Measurements from ENCODE around the gene B4GALT6. TPM values are rescaled to one million over a fixed set of nuclear protein-coding genes. Genes with fewer than 3 reads are reported as not detected.

The B4GALT6 gene
- total and polyA plus RNA-seq, 2 of the 8 experiments (the other 6 are each of a cell fraction or from before 2014, with no cell fraction given), result 6.3 to 41.5 TPM

- no peaks in the 10 kb centered on the region for H3K23me2 ChIP-seq (ENCODE audit: low read depth, low read length)
- H2BK5ac ChIP-seq (ENCODE audit: low read depth, low read length), result no peak overlapping the region
- no peak overlapping the region for H3K14ac ChIP-seq (ENCODE audit: insufficient read length)
- H4K5ac ChIP-seq (ENCODE audit: insufficient read length, low read depth, low read length), result no peak overlapping the region
- H2BK20ac ChIP-seq (ENCODE audit: low read length), result no peak overlapping the region
- H3K79me2 ChIP-seq (ENCODE audit: control insufficient read depth in 1 of 2, insufficient read depth in 2 of 2, low read length in 2 of 2), result 0 out of 4 replicates have a peak, but pooled peaks cover 0 to 6% of the 10 kb centered on the region in 2 experiments
- POLR2A ChIA-PET (ENCODE audit: partially characterized antibody), result no interaction called here
- no peak overlapping the region for H3K4me2 ChIP-seq (ENCODE audit: insufficient read depth in 1 of 2, low read depth in 2 of 2, low read length in 2 of 2)
- CTCF ChIA-PET (ENCODE audit: partially characterized antibody), result interaction anchor here (0.9 to 2.9 kb wide), 4 partner anchors 17 to 74 kb away, joined by 3 to 16 read pairs (median 6); no protein-coding TSS in a partner anchor
- no peak overlapping the region for H3K56ac ChIP-seq (replicated peaks; ENCODE audit: insufficient read length, low read depth, low read length)
- no peak overlapping the region for H3K9ac ChIP-seq (replicated peaks in 1 of 4; ENCODE audit: extremely low read depth in 1 of 4, low read depth in 3 of 4, low read length in 3 of 4)
- H2AFZ ChIP-seq (ENCODE audit: low read length), result no peak overlapping the region
- no peak overlapping the region for H3K23ac ChIP-seq (ENCODE audit: insufficient read length)
- H4K91ac ChIP-seq (replicated peaks; ENCODE audit: insufficient read length, low read length), result no peak overlapping the region
- WGBS, 2 experiments (ENCODE audit: extremely low coverage in 1 of 2, insufficient coverage in 1 of 2, insufficient read length in 1 of 2, insufficient replicate concordance in 2 of 2, low coverage in 1 of 2, low lambda C conversion rate in 2 of 2, missing lambda C conversion rate in 1 of 2), result 87% methylated on average over 2 of the region's 2 CpGs; no CpG with 5 or more reads in 1 of the 2 experiments
- H3K4me1 ChIP-seq (replicated peaks in 1 of 4; ENCODE audit: control insufficient read depth in 3 of 4, insufficient read depth in 4 of 4, low read length in 3 of 4), result peaks cover 0 to 15% (median 3%) of the 10 kb centered on the region in 4 experiments; a peak in 4 of 7 replicates
- H3K4me3 ChIP-seq (ENCODE audit: extremely low read depth in 1 of 4, insufficient read depth in 2 of 4, low read depth in 3 of 4, low read length in 4 of 4), result no peak overlapping the region
- H2AK5ac ChIP-seq (ENCODE audit: low read depth, low read length), result no peak overlapping the region
- FAIRE-seq (no peak), DNase-seq (ENCODE audit: low read depth in 1 of 2, low spot score in 2 of 2) (no peak)
- H3K36me3 ChIP-seq (ENCODE audit: control insufficient read depth in 2 of 4, insufficient read depth in 4 of 4, low read length in 3 of 4), result no peaks in the 10 kb centered on the region; a peak in 1 of 8 replicates
- no peak overlapping the region for H4K8ac ChIP-seq (ENCODE audit: extremely low read depth, insufficient read depth, low read length)
- no peaks in the 10 kb centered on the region for H3K27me3 ChIP-seq (replicated peaks in 1 of 4; ENCODE audit: control insufficient read depth in 3 of 4, extremely low read depth in 1 of 4, insufficient read depth in 3 of 4, low read length in 3 of 4)
- H3K9me3 ChIP-seq (ENCODE audit: insufficient read depth in 2 of 2, low read depth in 1 of 2, low read length in 1 of 2), result no peaks in the 10 kb centered on the region
- H3K79me1 ChIP-seq (ENCODE audit: low read depth, low read length), result peaks cover 4% of the 10 kb centered on the region
- H3K4ac ChIP-seq (replicated peaks; ENCODE audit: insufficient read length, low read depth, low read length), result no peak overlapping the region
- no peak overlapping the region for H3K27ac ChIP-seq (ENCODE audit: low read depth, low read length)
- no peak overlapping the region for H3K18ac ChIP-seq (ENCODE audit: extremely low read depth, low read length)
- no peak overlapping the region for H2BK15ac ChIP-seq (ENCODE audit: low read length)
- no peak overlapping the region for H2BK12ac ChIP-seq (ENCODE audit: low read depth, low read length)
- no peak for TF ChIP-seq ASH2L (IDR thresholded peaks at IDR 0.05; ENCODE audit: low read length)
- TF ChIP-seq ATF3 (IDR thresholded peaks at IDR 0.05; ENCODE audit: insufficient read depth, low read depth, low read length), result no peak
- TF ChIP-seq CBX8 (IDR thresholded peaks at IDR 0.05; ENCODE audit: borderline replicate concordance, low read depth, low read length), result no peak
- TF ChIP-seq EGR1 (IDR thresholded peaks at IDR 0.05; ENCODE audit: borderline replicate concordance, low read depth, low read length), result no peak
- TF ChIP-seq TCF12 (IDR thresholded peaks at IDR 0.05; ENCODE audit: low read depth, low read length), result no peak
- peaks cover 0 to 2% of the 10 kb centered on the region in 2 experiments for H4K20me1 ChIP-seq (replicated peaks in 1 of 2; ENCODE audit: control insufficient read depth in 1 of 2, insufficient read depth in 2 of 2, low read length in 2 of 2)
- H2BK120ac ChIP-seq (replicated peaks; ENCODE audit: low read depth, low read length), result no peak overlapping the region
These were observed 35.4 kb downstream of the B4GALT6 start for GRCh38 chr18:31648966-31649429.

All from H1 (cell line).